ENCODE results near the gene ATF1.
A peak's percentile ranks its signal among the peaks of the same experiment; 100 is the strongest.
"Not testable (repeated sequence)": the region's sequence is repeated elsewhere in the genome, so short reads cannot be mapped to it uniquely, and the experiment has no call there.

ATF1 gene

DNA sequence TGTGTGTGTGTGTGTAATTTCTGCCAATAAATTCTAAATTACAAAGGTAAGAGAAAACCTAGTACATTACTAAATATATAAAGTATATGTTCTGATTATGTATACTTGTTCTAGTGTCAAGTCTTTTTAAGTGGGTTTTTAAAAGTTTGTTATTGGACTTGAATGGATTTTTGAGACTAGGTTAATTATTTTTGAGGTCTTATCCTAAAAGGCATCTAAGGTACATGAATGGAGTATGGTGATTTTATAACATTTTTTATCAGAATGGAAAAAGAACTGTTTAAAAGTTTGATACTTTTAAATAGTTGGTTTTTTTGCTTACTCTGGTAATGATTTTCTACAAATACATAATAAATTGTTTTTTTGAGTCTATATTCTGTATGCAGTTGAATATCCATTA lies 56.3 kb downstream of the ATF1 start:
- TF ChIP-seq, protein P1, sequence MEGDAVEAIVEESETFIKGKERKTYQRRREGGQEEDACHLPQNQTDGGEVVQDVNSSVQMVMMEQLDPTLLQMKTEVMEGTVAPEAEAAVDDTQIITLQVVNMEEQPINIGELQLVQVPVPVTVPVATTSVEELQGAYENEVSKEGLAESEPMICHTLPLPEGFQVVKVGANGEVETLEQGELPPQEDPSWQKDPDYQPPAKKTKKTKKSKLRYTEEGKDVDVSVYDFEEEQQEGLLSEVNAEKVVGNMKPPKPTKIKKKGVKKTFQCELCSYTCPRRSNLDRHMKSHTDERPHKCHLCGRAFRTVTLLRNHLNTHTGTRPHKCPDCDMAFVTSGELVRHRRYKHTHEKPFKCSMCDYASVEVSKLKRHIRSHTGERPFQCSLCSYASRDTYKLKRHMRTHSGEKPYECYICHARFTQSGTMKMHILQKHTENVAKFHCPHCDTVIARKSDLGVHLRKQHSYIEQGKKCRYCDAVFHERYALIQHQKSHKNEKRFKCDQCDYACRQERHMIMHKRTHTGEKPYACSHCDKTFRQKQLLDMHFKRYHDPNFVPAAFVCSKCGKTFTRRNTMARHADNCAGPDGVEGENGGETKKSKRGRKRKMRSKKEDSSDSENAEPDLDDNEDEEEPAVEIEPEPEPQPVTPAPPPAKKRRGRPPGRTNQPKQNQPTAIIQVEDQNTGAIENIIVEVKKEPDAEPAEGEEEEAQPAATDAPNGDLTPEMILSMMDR (conservative IDR thresholded peaks at IDR 0.05; ENCODE audit: control insufficient read depth, insufficient read depth, low read depth, low read length), result no peak
- DNase-seq (ENCODE audit: low read depth), result no peak
- no peak overlapping the region for H3K4me3 ChIP-seq (ENCODE audit: control insufficient read depth, low read depth, low read length)

DNA sequence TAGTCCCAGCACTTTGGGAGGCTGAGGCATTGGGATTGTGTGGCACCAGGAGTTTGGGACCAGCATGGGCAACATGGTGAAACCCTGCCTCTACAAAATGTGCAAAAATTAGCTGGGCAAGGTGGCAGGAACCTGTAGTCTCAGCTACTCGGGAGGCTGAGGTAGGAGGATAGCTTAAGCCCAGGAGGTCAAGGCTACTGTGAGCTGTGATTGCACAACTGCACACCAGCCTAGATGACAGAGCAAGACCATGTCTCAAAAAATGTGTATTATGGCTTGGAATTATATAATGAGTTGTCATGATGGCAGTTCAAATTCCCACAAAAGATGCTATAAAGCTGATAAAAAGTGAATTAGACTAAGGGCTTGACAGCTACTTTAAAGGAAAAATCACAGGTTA lies 58.2 kb downstream of the ATF1 start:
- no peak for DNase-seq (ENCODE audit: low read depth)
- no peak overlapping the region for H3K4me3 ChIP-seq (ENCODE audit: control insufficient read depth, low read depth, low read length)
- TF ChIP-seq, protein P1 (conservative IDR thresholded peaks at IDR 0.05; ENCODE audit: control insufficient read depth, insufficient read depth, low read depth, low read length), result no peak

DNA sequence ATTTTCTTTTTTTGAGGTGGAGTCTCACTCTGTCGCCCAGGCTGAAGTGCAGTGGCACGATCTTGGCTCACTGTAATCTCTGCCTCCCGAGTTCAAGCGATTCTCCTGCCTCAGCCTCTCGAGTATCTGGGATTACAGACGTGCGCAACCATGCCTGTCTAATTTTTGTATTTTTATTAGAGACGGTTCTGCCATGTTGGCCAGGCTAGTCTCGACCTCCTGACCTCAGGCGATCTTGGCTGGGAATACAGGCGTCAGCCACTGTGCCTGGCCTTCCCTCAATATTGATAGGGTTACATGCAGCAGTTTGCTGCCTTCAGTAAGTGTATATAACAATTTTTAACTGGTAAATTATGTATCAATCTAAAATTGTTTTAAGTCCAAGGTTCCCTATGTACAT lies 59.8 kb downstream of the ATF1 start:
- DNase-seq (ENCODE audit: low read depth); H3K4me3 ChIP-seq (ENCODE audit: control insufficient read depth, low read depth, low read length): not testable (repeated sequence)

DNA sequence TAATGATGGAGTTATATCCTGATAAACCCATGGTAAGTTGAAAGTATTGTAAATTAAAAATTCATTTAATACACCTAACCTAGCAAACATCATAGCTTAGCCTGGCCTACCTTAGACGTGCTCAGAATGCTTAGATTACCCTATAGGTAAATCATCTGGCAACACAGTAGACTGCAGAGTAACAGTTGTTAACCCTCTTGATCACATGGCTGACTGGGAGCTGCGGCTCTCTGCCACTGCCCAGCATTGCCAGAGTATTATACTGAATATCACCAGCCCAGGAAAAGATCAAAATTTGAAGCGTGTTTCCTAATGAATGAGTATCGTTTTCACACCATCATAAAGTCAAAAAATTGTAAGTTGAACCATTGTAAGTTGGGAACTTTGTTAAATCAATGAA lies 61.0 kb downstream of the ATF1 start:
- H3K4me3 ChIP-seq (ENCODE audit: control insufficient read depth, low read depth, low read length), result no peak overlapping the region
- TF ChIP-seq, protein P1 (conservative IDR thresholded peaks at IDR 0.05; ENCODE audit: control insufficient read depth, insufficient read depth, low read depth, low read length), result no peak
- DNase-seq (ENCODE audit: low read depth), result no peak

DNA sequence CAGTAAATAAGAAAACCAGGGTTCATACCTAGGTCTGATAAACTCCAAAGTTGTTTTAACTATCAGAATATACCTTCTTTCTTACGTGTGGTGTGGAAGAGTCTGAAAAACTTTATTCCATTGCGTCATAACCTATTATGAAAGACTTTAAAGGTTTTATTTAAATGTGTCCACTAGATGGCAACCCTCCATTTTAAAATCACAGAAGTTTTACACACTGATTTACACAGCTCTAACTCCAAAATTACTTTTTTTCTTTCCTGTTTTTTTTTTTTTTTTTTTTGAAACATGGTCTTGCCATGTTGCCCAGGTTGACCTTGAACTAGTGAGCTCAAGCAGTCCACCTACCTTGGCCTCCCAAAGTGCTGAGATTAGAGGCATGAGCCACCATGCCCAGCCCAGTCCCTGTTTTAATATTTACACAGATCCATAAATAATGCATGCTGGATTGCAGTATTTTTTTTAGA lies 61.5 kb downstream of the ATF1 start:
- DNase-seq (ENCODE audit: low read depth), result peak; percentile 82
- no peak overlapping the region for H3K4me3 ChIP-seq (ENCODE audit: control insufficient read depth, low read depth, low read length)
- TF ChIP-seq, protein P1 (conservative IDR thresholded peaks at IDR 0.05; ENCODE audit: control insufficient read depth, insufficient read depth, low read depth, low read length), result peak; percentile 42

DNA sequence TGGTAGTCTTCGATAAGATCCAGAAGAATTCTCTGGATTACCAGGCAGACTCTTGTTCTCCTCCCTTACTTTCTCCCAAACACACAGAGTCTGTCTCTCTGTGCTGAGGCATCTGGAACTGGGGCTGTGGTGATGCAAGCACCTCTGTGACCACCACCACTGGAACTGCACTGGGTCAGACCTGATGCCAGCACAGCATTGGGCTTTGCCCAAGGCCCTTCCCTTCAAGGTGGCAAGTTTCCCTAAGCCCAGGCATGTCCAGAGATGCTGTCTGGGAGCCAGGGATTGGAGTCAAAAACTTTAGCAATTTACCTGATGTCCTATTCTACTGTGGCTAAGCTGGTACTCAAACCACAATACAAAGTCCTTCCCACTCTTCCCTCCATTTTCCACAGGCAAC lies 64.2 kb downstream of the ATF1 start:
- DNase-seq (ENCODE audit: low read depth), result no peak
- TF ChIP-seq, protein P1 (conservative IDR thresholded peaks at IDR 0.05; ENCODE audit: control insufficient read depth, insufficient read depth, low read depth, low read length), result no peak
- H3K4me3 ChIP-seq (ENCODE audit: control insufficient read depth, low read depth, low read length), result no peak overlapping the region

DNA sequence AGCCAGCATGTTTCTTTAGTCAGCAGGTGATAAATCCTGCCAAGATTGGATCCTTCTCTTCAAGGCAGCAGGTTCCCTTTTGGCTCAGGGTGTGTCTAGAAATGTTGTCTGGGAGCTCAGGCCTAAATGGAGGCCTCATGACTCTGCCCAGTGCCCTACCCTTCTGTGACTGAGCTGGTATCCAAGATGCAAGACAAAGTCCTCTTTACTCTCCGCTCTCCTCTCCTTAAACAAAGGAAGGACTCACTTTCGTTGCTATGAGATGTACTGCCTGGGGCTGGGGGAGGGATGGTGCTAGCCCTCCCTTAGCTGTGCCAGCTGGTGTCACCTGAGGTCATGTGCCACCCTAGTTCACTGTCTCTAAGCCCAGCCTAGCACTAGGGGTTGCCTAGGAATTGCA lies 65.0 kb downstream of the ATF1 start:
- no peak overlapping the region for H3K4me3 ChIP-seq (ENCODE audit: control insufficient read depth, low read depth, low read length)
- no peak for DNase-seq (ENCODE audit: low read depth)
- TF ChIP-seq, protein P1 (conservative IDR thresholded peaks at IDR 0.05; ENCODE audit: control insufficient read depth, insufficient read depth, low read depth, low read length), result no peak

DNA sequence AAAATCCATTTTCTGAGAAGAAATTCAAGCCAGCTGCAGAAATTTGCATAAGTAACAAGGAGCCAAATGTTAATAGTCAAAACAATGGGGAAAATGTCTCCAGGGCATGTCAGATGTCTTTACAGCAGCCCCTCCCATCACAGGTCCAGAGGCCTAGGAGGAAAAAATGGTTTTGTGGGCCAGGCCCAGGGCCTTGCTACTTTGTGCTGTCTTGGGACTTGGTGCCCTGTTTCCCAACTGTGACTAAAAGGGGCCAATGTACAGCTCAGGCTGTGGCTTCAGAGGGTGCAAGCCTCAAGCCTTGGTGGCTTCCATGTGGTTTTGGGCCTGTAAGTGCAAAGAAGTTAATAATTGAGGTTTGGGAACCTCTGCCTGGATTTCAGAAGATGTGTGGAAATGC lies 69.9 kb downstream of the ATF1 start:
- not testable (repeated sequence) for DNase-seq (ENCODE audit: low read depth); H3K4me3 ChIP-seq (ENCODE audit: control insufficient read depth, low read depth, low read length)
